ENCODE data around the gene FIBP.

The FIBP gene

GRCh38 chr11:65880027-65880426 is 8.2 kb downstream of the FIBP start:
- TF ChIP-seq CTCF (IDR thresholded peaks at IDR 0.05), result no peak
- no peaks in the 10 kb centered on the region for H3K9me3 Mint-ChIP-seq
- no peak overlapping the region for H3K4me3 Mint-ChIP-seq
- H3K4me1 Mint-ChIP-seq, result peaks cover 15% of the 10 kb centered on the region
- DNase-seq, result no peak
- H3K27ac Mint-ChIP-seq, result no peak overlapping the region
- H3K27me3 Mint-ChIP-seq (ENCODE audit: low read depth, poor library complexity), result no peaks in the 10 kb centered on the region
- peaks cover 14% of the 10 kb centered on the region for H3K36me3 Mint-ChIP-seq (ENCODE audit: low read depth)

GRCh38 chr11:65879617-65880016 is 8.7 kb downstream of the FIBP start, which contains the start of gene CTSW:
Gene CTSW, plus strand, starts transcription at chr11:65879837. Its CDS starts 18 bp downstream, at chr11:65879855.
- peaks cover 13% of the 10 kb centered on the region for H3K4me1 Mint-ChIP-seq
- H3K27me3 Mint-ChIP-seq (ENCODE audit: low read depth, poor library complexity), result no peaks in the 10 kb centered on the region
- TF ChIP-seq CTCF (IDR thresholded peaks at IDR 0.05), result no peak
- peaks cover 10% of the 10 kb centered on the region for H3K36me3 Mint-ChIP-seq (ENCODE audit: low read depth)
- no peak within 1 kb of the TSS for H3K4me3 Mint-ChIP-seq
- DNase-seq, result no peak
- H3K27ac Mint-ChIP-seq, result peak within 1 kb of the TSS; percentile 32
- no peaks in the 10 kb centered on the region for H3K9me3 Mint-ChIP-seq

GRCh38 chr11:65873318-65874156 is 14.7 kb downstream of the FIBP start:
- TF ChIP-seq CTCF (IDR thresholded peaks at IDR 0.05), result no peak
- no peaks in the 10 kb centered on the region for H3K27me3 Mint-ChIP-seq (ENCODE audit: low read depth, poor library complexity)

GRCh38 chr11:65872586-65873317 is 15.5 kb downstream of the FIBP start, which contains the start of gene EFEMP2:
Gene EFEMP2, minus strand, starts transcription at chr11:65872800. Its CDS starts 446 bp downstream, at chr11:65872354.
- H3K27ac Mint-ChIP-seq, result peak within 1 kb of the TSS; percentile 83
- no peaks in the 10 kb centered on the region for H3K9me3 Mint-ChIP-seq
- no peaks in the 10 kb centered on the region for H3K27me3 Mint-ChIP-seq (ENCODE audit: low read depth, poor library complexity)
- H3K4me3 Mint-ChIP-seq, result peak within 1 kb of the TSS; percentile 91
- DNase-seq, result peak; percentile 74
- peaks cover 38% of the 10 kb centered on the region for H3K4me1 Mint-ChIP-seq
- TF ChIP-seq CTCF (IDR thresholded peaks at IDR 0.05), result no peak
- no peaks in the 10 kb centered on the region for H3K36me3 Mint-ChIP-seq (ENCODE audit: low read depth)

More at GRCh38 chr11:65873318-65874156, 14.7 kb downstream of the FIBP start:
- Mint-ChIP-seq H3K4me1 (peaks cover 39% of the 10 kb centered on the region), H3K27ac (peak overlapping the region; percentile 83), H3K9me3 (no peaks in the 10 kb centered on the region), H3K36me3 (ENCODE audit: low read depth) (no peaks in the 10 kb centered on the region), H3K4me3 (peak overlapping the region; percentile 91)
- peak; percentile 98 for DNase-seq

- Mint-ChIP-seq H3K27ac (peak overlapping the region; percentile 61), H3K36me3 (ENCODE audit: low read depth) (peaks cover 7% of the 10 kb centered on the region), H3K27me3 (ENCODE audit: low read depth, poor library complexity) (no peaks in the 10 kb centered on the region), H3K4me3 (peak overlapping the region; percentile 85), H3K4me1 (peaks cover 45% of the 10 kb centered on the region), H3K9me3 (no peaks in the 10 kb centered on the region)
- DNase-seq, result peak; percentile 54
- TF ChIP-seq CTCF (IDR thresholded peaks at IDR 0.05), result no peak
Measured at GRCh38 chr11:65871811-65872548, 16.3 kb downstream of the FIBP start.

Data from nephron progenitor cell (in vitro differentiated cells).